ENCODE results near the gene DIRAS1. TPM values are rescaled to one million over a fixed set of nuclear protein-coding genes. Genes with fewer than 3 reads are reported as not detected.
"Not testable (repeated sequence)": the region's sequence is repeated elsewhere in the genome, so short reads cannot be mapped to it uniquely, and the experiment has no call there.

DIRAS1 gene
- total RNA-seq, 1 donor from 2014 or later: 47.1 TPM

DNA sequence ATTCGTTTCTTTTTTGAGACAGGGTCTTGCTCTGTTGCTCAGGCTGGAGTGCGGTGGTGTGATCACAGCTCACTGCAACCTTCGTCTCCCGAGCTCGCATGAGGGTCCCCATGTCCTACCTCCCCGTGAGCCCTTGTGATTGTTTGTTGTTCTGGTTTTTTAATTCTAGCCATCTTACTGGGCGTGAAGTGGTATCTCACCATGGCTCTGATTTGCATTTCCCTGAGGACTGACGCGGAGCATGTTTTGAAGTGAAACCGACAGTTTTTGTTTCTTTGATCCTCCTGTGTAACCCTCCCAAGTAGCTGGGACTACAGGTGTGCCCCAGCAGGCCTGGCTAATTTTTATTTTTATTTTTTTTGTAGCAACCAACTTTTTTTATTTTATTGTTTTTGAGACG, 40.4 kb downstream of the DIRAS1 start:
- H3K27ac Mint-ChIP-seq (ENCODE audit: unreplicated experiment): no peak overlapping the region
- H3K4me3 Mint-ChIP-seq (ENCODE audit: unreplicated experiment): no peak overlapping the region
- TF ChIP-seq, protein P1, sequence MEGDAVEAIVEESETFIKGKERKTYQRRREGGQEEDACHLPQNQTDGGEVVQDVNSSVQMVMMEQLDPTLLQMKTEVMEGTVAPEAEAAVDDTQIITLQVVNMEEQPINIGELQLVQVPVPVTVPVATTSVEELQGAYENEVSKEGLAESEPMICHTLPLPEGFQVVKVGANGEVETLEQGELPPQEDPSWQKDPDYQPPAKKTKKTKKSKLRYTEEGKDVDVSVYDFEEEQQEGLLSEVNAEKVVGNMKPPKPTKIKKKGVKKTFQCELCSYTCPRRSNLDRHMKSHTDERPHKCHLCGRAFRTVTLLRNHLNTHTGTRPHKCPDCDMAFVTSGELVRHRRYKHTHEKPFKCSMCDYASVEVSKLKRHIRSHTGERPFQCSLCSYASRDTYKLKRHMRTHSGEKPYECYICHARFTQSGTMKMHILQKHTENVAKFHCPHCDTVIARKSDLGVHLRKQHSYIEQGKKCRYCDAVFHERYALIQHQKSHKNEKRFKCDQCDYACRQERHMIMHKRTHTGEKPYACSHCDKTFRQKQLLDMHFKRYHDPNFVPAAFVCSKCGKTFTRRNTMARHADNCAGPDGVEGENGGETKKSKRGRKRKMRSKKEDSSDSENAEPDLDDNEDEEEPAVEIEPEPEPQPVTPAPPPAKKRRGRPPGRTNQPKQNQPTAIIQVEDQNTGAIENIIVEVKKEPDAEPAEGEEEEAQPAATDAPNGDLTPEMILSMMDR (IDR thresholded peaks at IDR 0.05; ENCODE audit: partially characterized antibody, unreplicated experiment): no peak
- peaks cover 2% of the 10 kb centered on the region for H3K9me3 Mint-ChIP-seq (ENCODE audit: unreplicated experiment)
- peaks cover 8% of the 10 kb centered on the region for H3K27me3 Mint-ChIP-seq (ENCODE audit: unreplicated experiment)
- no peaks in the 10 kb centered on the region for H3K4me1 Mint-ChIP-seq (ENCODE audit: low read depth, unreplicated experiment)
- H3K36me3 Mint-ChIP-seq (ENCODE audit: unreplicated experiment): no peaks in the 10 kb centered on the region
- no peak for DNase-seq

DNA sequence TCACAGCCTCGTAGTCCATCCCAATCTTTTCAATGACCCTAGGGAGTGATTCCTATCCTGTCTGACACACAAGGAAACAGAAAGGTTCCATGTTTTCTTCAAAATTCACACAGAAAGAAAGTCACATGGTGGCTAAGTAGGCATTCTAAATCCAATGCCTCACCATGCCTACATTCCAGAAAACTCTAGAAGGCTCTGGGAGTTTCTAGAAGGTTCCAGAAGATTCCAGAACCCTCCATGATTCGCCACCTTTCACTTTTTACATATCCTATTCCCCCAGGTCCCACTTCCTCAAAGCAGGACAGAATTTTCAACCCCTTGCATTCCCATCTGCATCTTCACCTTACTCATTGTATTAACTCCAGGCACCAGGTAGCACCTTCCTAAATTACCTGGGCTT, 41.7 kb downstream of the DIRAS1 start:
- no peak for DNase-seq
- H3K4me1 Mint-ChIP-seq (ENCODE audit: low read depth, unreplicated experiment): no peaks in the 10 kb centered on the region
- H3K27ac Mint-ChIP-seq (ENCODE audit: unreplicated experiment): no peak overlapping the region
- H3K36me3 Mint-ChIP-seq (ENCODE audit: unreplicated experiment): no peaks in the 10 kb centered on the region
- peaks cover 2% of the 10 kb centered on the region for H3K9me3 Mint-ChIP-seq (ENCODE audit: unreplicated experiment)
- TF ChIP-seq, protein P1 (IDR thresholded peaks at IDR 0.05; ENCODE audit: partially characterized antibody, unreplicated experiment): no peak
- H3K4me3 Mint-ChIP-seq (ENCODE audit: unreplicated experiment): no peak overlapping the region
- H3K27me3 Mint-ChIP-seq (ENCODE audit: unreplicated experiment): peaks cover 11% of the 10 kb centered on the region

DNA sequence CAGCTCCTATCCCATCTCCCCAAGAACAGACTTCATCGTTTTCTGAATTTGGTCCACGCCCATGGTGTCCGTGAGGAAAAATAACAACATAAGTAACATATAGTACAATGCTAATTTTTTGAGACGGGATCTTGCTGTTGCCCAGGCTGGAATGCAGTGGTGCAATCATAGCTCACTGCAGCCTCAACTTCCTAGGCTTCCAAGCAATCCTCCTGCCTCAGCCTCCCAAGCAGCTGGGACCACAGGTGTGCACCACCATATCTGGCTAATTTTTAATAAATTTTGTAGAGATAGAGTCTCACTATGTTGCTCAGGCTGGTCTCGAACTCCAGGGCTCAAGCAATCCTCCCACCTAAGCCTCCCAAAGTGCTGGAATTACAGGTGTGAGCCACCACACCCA, 42.2 kb downstream of the DIRAS1 start:
- not testable (repeated sequence) for H3K9me3 Mint-ChIP-seq (ENCODE audit: unreplicated experiment); H3K36me3 Mint-ChIP-seq (ENCODE audit: unreplicated experiment); H3K4me1 Mint-ChIP-seq (ENCODE audit: low read depth, unreplicated experiment); H3K27ac Mint-ChIP-seq (ENCODE audit: unreplicated experiment); H3K4me3 Mint-ChIP-seq (ENCODE audit: unreplicated experiment); DNase-seq
- H3K27me3 Mint-ChIP-seq (ENCODE audit: unreplicated experiment): peaks cover 11% of the 10 kb centered on the region

DNA sequence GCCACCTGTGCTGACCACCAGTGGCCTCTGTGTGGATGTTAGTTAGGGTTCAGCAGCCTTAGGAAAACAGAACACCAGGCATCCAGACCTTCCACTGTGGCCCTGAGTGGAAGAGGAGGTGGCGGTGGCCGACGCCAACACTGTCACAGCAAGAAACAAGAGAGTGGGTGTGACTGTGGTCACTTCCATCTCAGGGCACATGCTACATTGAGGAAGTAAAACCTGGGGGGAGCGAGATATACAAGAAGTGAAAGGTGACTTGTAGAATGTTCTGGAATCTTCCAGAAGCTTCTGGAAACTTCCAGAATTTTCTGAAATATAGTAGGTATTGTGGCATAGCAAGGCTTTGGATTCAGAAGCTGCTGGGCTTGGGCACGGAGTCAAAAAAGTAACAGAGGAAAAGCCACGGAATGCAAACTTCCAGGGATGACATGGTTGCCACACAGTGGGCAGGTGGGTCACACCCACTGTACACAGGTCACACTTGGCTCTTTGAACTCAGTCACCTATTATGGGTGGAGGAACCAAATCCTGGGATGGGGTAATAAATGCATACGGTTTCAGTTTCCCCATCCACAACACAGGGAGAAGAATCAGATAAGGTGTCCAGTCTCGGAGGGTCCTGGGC, 43.0 kb downstream of the DIRAS1 start:
- no peaks in the 10 kb centered on the region for H3K36me3 Mint-ChIP-seq (ENCODE audit: unreplicated experiment)
- TF ChIP-seq, protein P1 (IDR thresholded peaks at IDR 0.05; ENCODE audit: partially characterized antibody, unreplicated experiment): no peak
- no peak overlapping the region for H3K27ac Mint-ChIP-seq (ENCODE audit: unreplicated experiment)

DNA sequence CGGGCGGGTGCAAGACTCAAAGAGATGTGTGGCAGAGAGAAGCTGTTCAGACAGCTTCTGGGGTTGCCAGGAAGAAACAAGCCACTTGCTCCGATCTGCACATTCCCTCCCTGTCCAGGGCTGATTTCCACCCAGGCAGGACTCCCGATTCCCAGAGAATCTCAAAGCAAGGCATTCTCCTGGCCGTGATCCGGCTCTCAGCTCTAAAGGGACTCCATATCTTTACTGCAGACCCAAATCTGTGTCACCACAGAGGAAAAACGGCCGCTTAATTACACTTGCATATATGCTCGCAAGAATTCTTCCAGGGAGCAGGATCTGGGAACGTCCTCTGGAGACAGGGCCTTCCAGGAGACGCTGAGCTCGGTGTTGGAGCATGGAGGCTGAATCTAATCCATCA, 44.3 kb downstream of the DIRAS1 start:
- H3K9me3 Mint-ChIP-seq (ENCODE audit: unreplicated experiment): no peaks in the 10 kb centered on the region
- H3K4me3 Mint-ChIP-seq (ENCODE audit: unreplicated experiment): no peak overlapping the region
- H3K36me3 Mint-ChIP-seq (ENCODE audit: unreplicated experiment): no peaks in the 10 kb centered on the region
- DNase-seq: no peak
- peaks cover 6% of the 10 kb centered on the region for H3K27me3 Mint-ChIP-seq (ENCODE audit: unreplicated experiment)
- no peaks in the 10 kb centered on the region for H3K4me1 Mint-ChIP-seq (ENCODE audit: low read depth, unreplicated experiment)
- no peak overlapping the region for H3K27ac Mint-ChIP-seq (ENCODE audit: unreplicated experiment)
- TF ChIP-seq, protein P1 (IDR thresholded peaks at IDR 0.05; ENCODE audit: partially characterized antibody, unreplicated experiment): no peak

More for the DNA sequence above, 43.0 kb downstream of the DIRAS1 start:
- H3K4me3 Mint-ChIP-seq (ENCODE audit: unreplicated experiment): no peak overlapping the region
- peaks cover 2% of the 10 kb centered on the region for H3K9me3 Mint-ChIP-seq (ENCODE audit: unreplicated experiment)
- H3K27me3 Mint-ChIP-seq (ENCODE audit: unreplicated experiment): peaks cover 7% of the 10 kb centered on the region
- DNase-seq: no peak
- H3K4me1 Mint-ChIP-seq (ENCODE audit: low read depth, unreplicated experiment): no peaks in the 10 kb centered on the region
